Endothelial cell of umbilical vein (primary cell): ENCODE data around the gene CFAP61. TPM values are rescaled to one million over a fixed set of nuclear protein-coding genes. Genes with fewer than 3 reads are reported as not detected.

ENCODE experiments used
- BruUV-seq: library from RNA; stranded (reverse); fragments of 400-500 nt; replicated peaks from 2 replicates; lab custom pipeline; 2021; lab: Mats Ljungman, UMichigan
- CTCF ChIA-PET: fragments of 300-600, 350-600 bp; sonication (Branson Sonifier 250); formaldehyde crosslinking; loops from one replicate; lab custom pipeline; 2021; ENCODE audit warnings: antibody characterized with exemption, inconsistent platforms; lab: Charles Lee
- POLR2A ChIA-PET: fragments of 300-600, 350-600 bp; sonication (Branson Sonifier 250); formaldehyde crosslinking; loops from one replicate; lab custom pipeline; 2021; ENCODE audit warnings: antibody characterized with exemption, inconsistent platforms; lab: Charles Lee
- DNase-seq: peaks from one replicate; pipeline ENCODE4 v3.0.0-alpha.2; 2011; ENCODE audit warnings: low read depth, low spot score
- FAIRE-seq: peaks from 2 replicates; lab custom pipeline; 2011; peaks lifted over from hg19 to GRCh38; lab: Jason Lieb, UNC
- H2AFZ ChIP-seq: 2 replicates; pipeline ENCODE4 v1.6.0; 2012; ENCODE audit warnings: low read depth, low read length, control low read depth, inconsistent platforms
- H3K27ac ChIP-seq: 2 replicates; pipeline ENCODE4 v1.5.1; 2011; ENCODE audit warnings: low read depth, mild to moderate bottlenecking, control low read depth, low read length, moderate library complexity; ENCODE audit not compliant: insufficient read depth
- H3K27me3 ChIP-seq, 2 experiments: 2 replicates each; pipeline versions ENCODE4 v1.6.0 to v1.6.1; 2011; ENCODE audit warnings: low read length in 2 of 2, mixed read lengths in 1 of 2; ENCODE audit not compliant: control insufficient read depth in 2 of 2, insufficient read depth in 2 of 2
- H3K36me3 ChIP-seq, 2 experiments: 2 replicates in 1 of 2; 3 replicates in 1 of 2; pipeline ENCODE4 v1.5.1; 2011; ENCODE audit warnings: low read length in 2 of 2, mild to moderate bottlenecking in 1 of 2, moderate library complexity in 1 of 2; ENCODE audit not compliant: control insufficient read depth in 2 of 2, insufficient read depth in 2 of 2; ENCODE audit errors: extremely low read depth in 1 of 2
- H3K4me1 ChIP-seq: 3 replicates; pipeline ENCODE4 v1.5.1; 2011; ENCODE audit warnings: mild to moderate bottlenecking, low read length; ENCODE audit not compliant: control insufficient read depth, insufficient read depth; ENCODE audit errors: extremely low read depth
- H3K4me2 ChIP-seq: 2 replicates; pipeline ENCODE4 v1.6.1; 2011; ENCODE audit warnings: low read length, control low read depth, mixed read lengths; ENCODE audit not compliant: insufficient read depth
- H3K4me3 ChIP-seq, 3 experiments: fragments of 200-600 bp in 1 of 3; sonication (generic), shearing (Covaris generic) in 1 of 3; replicated peaks in 1 of 3; 2 replicates each; pipeline ENCODE4 v1.5.1; 2011 to 2016; ENCODE audit warnings: control low read depth in 3 of 3, low read length in 3 of 3, mild to moderate bottlenecking in 2 of 3, inconsistent platforms in 1 of 3, low read depth in 1 of 3, moderate library complexity in 1 of 3; ENCODE audit not compliant: insufficient read depth in 1 of 3
- H3K79me2 ChIP-seq: 2 replicates; pipeline ENCODE4 v1.6.0; 2012; ENCODE audit warnings: low read length, inconsistent platforms; ENCODE audit not compliant: control insufficient read depth, insufficient read depth
- H3K9ac ChIP-seq: replicated peaks from 2 replicates; pipeline ENCODE3; 2011; ENCODE audit warnings: low read length, control low read depth; ENCODE audit not compliant: insufficient read depth; ENCODE audit errors: extremely low read depth
- H3K9me1 ChIP-seq: replicated peaks from 3 replicates; pipeline ENCODE4 v1.6.0; 2011; ENCODE audit warnings: mild to moderate bottlenecking, low read length; ENCODE audit not compliant: control insufficient read depth, insufficient read depth; ENCODE audit errors: extremely low read depth
- H3K9me3 ChIP-seq: replicated peaks from 2 replicates; pipeline ENCODE4 v1.5.1; 2012; ENCODE audit warnings: low read length, inconsistent platforms; ENCODE audit not compliant: control insufficient read depth, insufficient read depth
- H4K20me1 ChIP-seq: replicated peaks from 2 replicates; pipeline ENCODE3; 2011; ENCODE audit warnings: mild to moderate bottlenecking, low read length; ENCODE audit not compliant: control insufficient read depth, insufficient read depth; ENCODE audit errors: extremely low read depth
- EZH2 ChIP-seq: IDR thresholded peaks from 2 replicates; pipeline ENCODE4 v1.6.1; 2012; ENCODE audit warnings: borderline replicate concordance, low read depth, mild to moderate bottlenecking, moderate library complexity, low read length, inconsistent platforms; ENCODE audit not compliant: severe bottlenecking
- FOS ChIP-seq: IDR thresholded peaks from 2 replicates; pipeline ENCODE4 v1.6.1; 2011; ENCODE audit warnings: mild to moderate bottlenecking, low read length, moderate library complexity, borderline replicate concordance; ENCODE audit not compliant: insufficient read depth
- GATA2 ChIP-seq: IDR thresholded peaks from 2 replicates; pipeline ENCODE4 v1.7.0; 2011; ENCODE audit warnings: low read depth, mild to moderate bottlenecking, moderate library complexity, mixed read lengths, low read length; ENCODE audit not compliant: insufficient read length, insufficient read depth
- JUN ChIP-seq: IDR thresholded peaks from 2 replicates; pipeline ENCODE4 v1.6.1; 2011; ENCODE audit warnings: borderline replicate concordance, low read depth; ENCODE audit not compliant: insufficient read length, insufficient read depth
- MYC ChIP-seq: IDR thresholded peaks from one replicate; pipeline ENCODE4 v1.6.1; 2011; ENCODE audit warnings: mild to moderate bottlenecking, low read depth, low read length
- POLR2A ChIP-seq: IDR thresholded peaks from 2 replicates; pipeline ENCODE4 v1.6.1; 2012; ENCODE audit warnings: low read depth, mild to moderate bottlenecking, control low read depth, low read length
- POLR2AphosphoS5 ChIP-seq: IDR thresholded peaks from 2 replicates; pipeline ENCODE4 v1.6.1; 2012; ENCODE audit warnings: low read depth, mild to moderate bottlenecking, control low read depth, low read length, moderate library complexity; ENCODE audit not compliant: insufficient read depth
- dilution Hi-C: fragments of 300-500 bp; cut with MboI; formaldehyde crosslinking; loops from one replicate; pipeline ENCODE4 v1.15.0; 2019; ENCODE audit warnings: low sequenced_read_pairs; ENCODE audit not compliant: extremely low pct_ligation_motif_present
- intact Hi-C: fragments of 100-400 bp; cut with micrococcal nuclease; formaldehyde crosslinking; loops from one replicate; pipeline ENCODE4 v1.10.0; 2022
- polyA plus RNA-seq, 4 experiments: library from polyadenylated mRNA; depleted of rRNA in 3 of 4; stranded (reverse) in 3 of 4; unstranded in 1 of 4; fragments of >200 nt; gene quantifications; 2 replicates each; pipeline versions ENCODE4 v1.2.1 to v1.2.3, GENCODE V29; 2011 to 2012; ENCODE audit warnings: missing spikeins in 1 of 4
- total RNA-seq: library from RNA; stranded (reverse); gene quantifications from 2 replicates; pipeline ENCODE4 v1.2.3, GENCODE V29; 2021
- TF ChIP-seq, protein P1 (sequence below): IDR thresholded peaks from 2 replicates; pipeline ENCODE4 v1.6.1; 2011; ENCODE audit not compliant: insufficient read depth, insufficient read length
- TF ChIP-seq, protein P2 (sequence below), 2 donors: IDR thresholded peaks; 1 replicate in 1 of 2; 2 replicates in 1 of 2; pipeline ENCODE4 v1.5.1; 2011; ENCODE audit warnings: low read length in 2 of 2, mild to moderate bottlenecking in 2 of 2, moderate library complexity in 2 of 2, control low read depth in 1 of 2, inconsistent platforms in 1 of 2, low read depth in 1 of 2; ENCODE audit not compliant: insufficient read depth in 1 of 2; ENCODE audit errors: extremely low read depth in 1 of 2

CFAP61 gene
- total and polyA plus RNA-seq, 2 donors (not counting 3 experiments of a cell fraction or from before 2014, with no cell fraction given) = not detected

DNA sequence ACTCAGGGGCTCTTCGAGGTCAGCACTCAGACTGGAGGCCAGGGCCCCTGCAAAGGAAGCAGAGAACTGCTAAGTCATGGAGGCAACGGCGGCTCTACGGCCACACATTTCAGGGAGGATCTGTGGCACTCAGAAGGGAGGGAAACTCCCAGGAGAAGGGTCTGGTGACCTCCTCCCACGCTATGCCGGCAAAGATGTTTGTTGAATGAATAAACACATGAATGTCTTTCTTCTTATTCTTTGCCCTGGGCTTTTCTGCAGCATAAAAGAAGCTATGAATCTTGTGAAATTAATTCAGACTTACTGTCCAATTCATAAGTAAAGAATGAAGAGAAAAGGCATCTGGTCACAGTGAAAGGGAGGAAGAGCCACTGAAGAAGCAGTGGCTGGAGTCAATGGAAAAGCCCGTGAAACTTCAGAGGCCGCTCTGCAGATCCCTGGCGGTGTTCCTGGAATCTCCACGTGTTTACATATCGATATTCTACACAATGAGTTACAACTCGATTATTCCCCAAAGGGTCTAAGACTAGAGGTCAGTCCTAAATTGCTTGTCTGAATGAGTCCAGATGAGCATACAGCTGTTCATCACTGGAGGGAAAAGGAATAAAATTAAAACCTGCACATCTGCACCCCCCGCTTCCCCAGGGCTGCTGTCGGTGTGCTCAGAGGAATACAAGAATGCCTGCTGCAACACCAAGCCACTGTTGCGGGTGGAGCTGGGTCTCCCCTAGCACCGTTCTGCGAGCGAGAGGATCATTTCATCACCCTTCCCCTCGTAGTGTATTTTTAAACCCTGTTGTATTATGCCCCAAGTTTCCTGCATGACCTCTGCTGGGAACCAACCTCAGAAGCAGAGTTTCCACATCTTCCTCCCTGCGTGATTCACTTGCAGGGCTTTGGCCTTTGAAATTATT lies 341.1 kb downstream of the CFAP61 start:
- no peak for DNase-seq
- CTCF ChIA-PET = no interaction called here
- no peak overlapping the region for H3K27ac ChIP-seq
- dilution Hi-C loops (no loop called here), intact Hi-C loops (no loop called here)
- no peak overlapping the region for H2AFZ ChIP-seq
- no peak overlapping the region for H3K4me2 ChIP-seq
- H3K9me3 ChIP-seq = no peaks in the 10 kb centered on the region
- H3K9me1 ChIP-seq = no peaks in the 10 kb centered on the region
- TF ChIP-seq MYC = no peak
- no peak for TF ChIP-seq JUN
- TF ChIP-seq EZH2 = no peak
- TF ChIP-seq, protein P1, sequence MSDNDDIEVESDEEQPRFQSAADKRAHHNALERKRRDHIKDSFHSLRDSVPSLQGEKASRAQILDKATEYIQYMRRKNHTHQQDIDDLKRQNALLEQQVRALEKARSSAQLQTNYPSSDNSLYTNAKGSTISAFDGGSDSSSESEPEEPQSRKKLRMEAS = no peak
- TF ChIP-seq GATA2 = no peak
- POLR2A ChIA-PET = no interaction called here
- H4K20me1 ChIP-seq = no peaks in the 10 kb centered on the region
- H3K4me3 ChIP-seq = no peak overlapping the region
- no peaks in the 10 kb centered on the region for H3K4me1 ChIP-seq
- no peaks in the 10 kb centered on the region for H3K79me2 ChIP-seq
- FAIRE-seq = no peak
- no peaks in the 10 kb centered on the region for H3K27me3 ChIP-seq
- no TSS peak for BruUV-seq
- H3K9ac ChIP-seq = no peak overlapping the region
- H3K36me3 ChIP-seq = peaks cover 0 to 17% of the 10 kb centered on the region in 2 experiments

DNA sequence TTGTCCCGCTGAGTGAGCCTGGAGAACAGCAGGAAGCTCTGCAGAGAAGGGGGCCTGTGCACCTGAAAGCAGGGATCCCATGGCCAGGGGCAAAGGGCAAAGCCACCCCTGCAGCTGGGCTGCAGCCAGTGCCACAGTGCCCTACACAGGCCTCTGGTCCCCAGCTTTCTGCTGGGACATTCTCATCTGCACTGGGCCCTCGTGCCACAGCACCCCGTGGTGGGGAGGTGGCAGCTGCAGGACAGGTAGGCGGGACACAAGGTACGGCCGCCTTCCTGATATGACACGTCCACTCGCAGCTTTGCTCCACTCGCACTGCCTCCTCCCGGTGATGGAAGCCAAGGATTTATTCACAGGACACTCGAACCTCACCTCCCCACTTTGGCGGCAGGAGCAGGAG lies 342.8 kb downstream of the CFAP61 start:
- no peak overlapping the region for H3K9ac ChIP-seq
- peaks cover 0 to 16% of the 10 kb centered on the region in 2 experiments for H3K36me3 ChIP-seq
- H3K4me1 ChIP-seq = no peaks in the 10 kb centered on the region
- POLR2A ChIA-PET = no interaction called here
- H2AFZ ChIP-seq = no peak overlapping the region
- FAIRE-seq = no peak
- no peak overlapping the region for H3K27ac ChIP-seq
- DNase-seq = no peak
- no peak for TF ChIP-seq GATA2
- TF ChIP-seq JUN = no peak
- TF ChIP-seq, protein P1 = no peak
- TF ChIP-seq EZH2 = no peak
- no peak for TF ChIP-seq FOS
- TF ChIP-seq POLR2AphosphoS5 = no peak
- TF ChIP-seq, protein P2, sequence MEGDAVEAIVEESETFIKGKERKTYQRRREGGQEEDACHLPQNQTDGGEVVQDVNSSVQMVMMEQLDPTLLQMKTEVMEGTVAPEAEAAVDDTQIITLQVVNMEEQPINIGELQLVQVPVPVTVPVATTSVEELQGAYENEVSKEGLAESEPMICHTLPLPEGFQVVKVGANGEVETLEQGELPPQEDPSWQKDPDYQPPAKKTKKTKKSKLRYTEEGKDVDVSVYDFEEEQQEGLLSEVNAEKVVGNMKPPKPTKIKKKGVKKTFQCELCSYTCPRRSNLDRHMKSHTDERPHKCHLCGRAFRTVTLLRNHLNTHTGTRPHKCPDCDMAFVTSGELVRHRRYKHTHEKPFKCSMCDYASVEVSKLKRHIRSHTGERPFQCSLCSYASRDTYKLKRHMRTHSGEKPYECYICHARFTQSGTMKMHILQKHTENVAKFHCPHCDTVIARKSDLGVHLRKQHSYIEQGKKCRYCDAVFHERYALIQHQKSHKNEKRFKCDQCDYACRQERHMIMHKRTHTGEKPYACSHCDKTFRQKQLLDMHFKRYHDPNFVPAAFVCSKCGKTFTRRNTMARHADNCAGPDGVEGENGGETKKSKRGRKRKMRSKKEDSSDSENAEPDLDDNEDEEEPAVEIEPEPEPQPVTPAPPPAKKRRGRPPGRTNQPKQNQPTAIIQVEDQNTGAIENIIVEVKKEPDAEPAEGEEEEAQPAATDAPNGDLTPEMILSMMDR (IDR thresholded peaks at IDR 0.05; ENCODE audit: extremely low read depth in 1 of 2, insufficient read depth in 1 of 2, low read depth in 1 of 2, low read length in 2 of 2) = no peak
- TF ChIP-seq MYC = no peak
- no peak for TF ChIP-seq POLR2A
- no peaks in the 10 kb centered on the region for H3K9me3 ChIP-seq
- no peaks in the 10 kb centered on the region for H3K27me3 ChIP-seq
- no peaks in the 10 kb centered on the region for H4K20me1 ChIP-seq
- H3K9me1 ChIP-seq = no peaks in the 10 kb centered on the region
- no TSS peak for BruUV-seq
- H3K79me2 ChIP-seq = no peaks in the 10 kb centered on the region
- intact Hi-C loops = no loop called here
- no peak overlapping the region for H3K4me2 ChIP-seq
- H3K4me3 ChIP-seq = no peak overlapping the region
- dilution Hi-C loops = no loop called here
- CTCF ChIA-PET = no interaction called here
